Glomerular endothelial cell (primary cell): ENCODE data around the gene PDX1. TPM values are rescaled to one million over a fixed set of nuclear protein-coding genes. Genes with fewer than 3 reads are reported as not detected.

Experiments
- DNase-seq: peaks from one replicate; pipeline ENCODE4 v3.0.0-alpha.2; 2011; ENCODE audit warnings: low read depth, low spot score; ENCODE audit errors: extremely low read depth
- total RNA-seq: library from RNA; depleted of rRNA; stranded (reverse); fragments of >200 nt; gene quantifications from 2 replicates; pipeline ENCODE4 v1.2.3, GENCODE V29; 2015

Gene PDX1
- not detected in 2 replicates for total RNA-seq

GRCh38 chr13:27919934-27920676 lies at the start of gene PDX1:
Gene PDX1 (plus strand): TSS chr13:27920000. CDS start chr13:27920139, 139 bp downstream.
- DNase-seq: no peak

- no peak for DNase-seq
Measured at GRCh38 chr13:27878274-27878673, 41.5 kb upstream of the PDX1 start.

- no peak for DNase-seq
Measured at GRCh38 chr13:27889471-27889870, 30.3 kb upstream of the PDX1 start.

GRCh38 chr13:27896726-27897125 lies 23.1 kb upstream of the PDX1 start:
- DNase-seq: no peak

GRCh38 chr13:27904719-27905118 lies 15.1 kb upstream of the PDX1 start:
- DNase-seq: no peak

- DNase-seq: no peak
Measured at GRCh38 chr13:27905650-27906049, 14.2 kb upstream of the PDX1 start.

- no peak for DNase-seq
Measured at GRCh38 chr13:27907121-27907787, 12.5 kb upstream of the PDX1 start.

- DNase-seq: no peak
Measured at GRCh38 chr13:27909378-27909777, 10.4 kb upstream of the PDX1 start.

- DNase-seq: no peak
Measured at GRCh38 chr13:27911521-27911920, 8.3 kb upstream of the PDX1 start.

GRCh38 chr13:27913160-27913559 lies 6.6 kb upstream of the PDX1 start:
- DNase-seq: no peak

- no peak for DNase-seq
Measured at GRCh38 chr13:27915301-27916207, 4.2 kb upstream of the PDX1 start.

- DNase-seq: no peak
Measured at GRCh38 chr13:27917121-27917947, 2.5 kb upstream of the PDX1 start.

- no peak for DNase-seq
Measured at GRCh38 chr13:27918041-27918917, 1.5 kb upstream of the PDX1 start.

GRCh38 chr13:27918918-27919658 lies 712 bp upstream of the PDX1 start:
- DNase-seq: no peak

- DNase-seq: no peak
Measured at GRCh38 chr13:27919659-27919933, 204 bp upstream of the PDX1 start.

GRCh38 chr13:27920677-27921420 lies 1.0 kb downstream of the PDX1 start:
- DNase-seq: no peak

GRCh38 chr13:27921421-27921960 lies 1.7 kb downstream of the PDX1 start:
- no peak for DNase-seq
